ENCODE measurements around the gene RPGR. TPM values are rescaled to one million over a fixed set of nuclear protein-coding genes. Genes with fewer than 3 reads are reported as not detected.

RPGR gene
- total RNA-seq, 2 experiments from 2014 or later: 12.4 to 18.2 TPM

- H3K4me2 ChIP-seq (ENCODE audit: low read length): no peak overlapping the region
- no peaks in the 10 kb centered on the region for H4K20me1 ChIP-seq (ENCODE audit: insufficient read depth, low read length)
- no peak overlapping the region for H3K27ac ChIP-seq (ENCODE audit: low read depth, low read length, poor library complexity, severe bottlenecking)
- H3K4me1 ChIP-seq (ENCODE audit: insufficient read depth, low read length, poor library complexity, severe bottlenecking): no peaks in the 10 kb centered on the region
- no peaks in the 10 kb centered on the region for H3K9me2 ChIP-seq (ENCODE audit: insufficient read depth, low read length)
- H3K4me3 ChIP-seq (ENCODE audit: low read depth, low read length, poor library complexity, severe bottlenecking): no peak overlapping the region
- no peaks in the 10 kb centered on the region for H3K79me2 ChIP-seq (ENCODE audit: insufficient read depth, low read depth, low read length)
- no TSS peak for BruUV-seq (replicated peaks)
- intact Hi-C loops (cut with micrococcal nuclease; ENCODE audit: unreplicated experiment): no loop called here
- no peak overlapping the region for H2AFZ ChIP-seq (ENCODE audit: low read length)
- peaks cover 4% of the 10 kb centered on the region for H3K36me3 ChIP-seq (ENCODE audit: insufficient read depth, low read length)
- H3K9me3 ChIP-seq (ENCODE audit: low read length): no peaks in the 10 kb centered on the region
- CTCF ChIA-PET (ENCODE audit: unreplicated experiment): interaction anchor here (0.6 kb wide), 1 partner anchor 9 kb away, joined by 3 read pairs; no protein-coding TSS in a partner anchor
- POLR2A ChIA-PET: interaction anchor here (0.6 to 0.8 kb wide), 3 partner anchors 17 to 419 kb away, joined by 3 to 4 read pairs (median 3); no protein-coding TSS in a partner anchor
- no peak for DNase-seq (ENCODE audit: low spot score)
- no peak for TF ChIP-seq CTCF (conservative IDR thresholded peaks at IDR 0.05; ENCODE audit: low read length)
- no peak for TF ChIP-seq EZH2phosphoT487 (IDR thresholded peaks at IDR 0.05; ENCODE audit: borderline replicate concordance, low read depth, low read length)
Observed at GRCh38 chrX:38287674-38288073, 39.6 kb downstream of the RPGR start.

GRCh38 chrX:38285649-38286048 lies 41.7 kb downstream of the RPGR start:
- H4K20me1 ChIP-seq (ENCODE audit: insufficient read depth, low read length): no peaks in the 10 kb centered on the region
- ChIA-PET POLR2A (no interaction called here), CTCF (ENCODE audit: unreplicated experiment) (no interaction called here)
- BruUV-seq (replicated peaks): no TSS peak
- no peaks in the 10 kb centered on the region for H3K9me2 ChIP-seq (ENCODE audit: insufficient read depth, low read length)
- 0 out of 2 replicates have a peak, but pooled peaks cover 4% of the 10 kb centered on the region for H3K36me3 ChIP-seq (ENCODE audit: insufficient read depth, low read length)
- H3K27ac ChIP-seq (ENCODE audit: low read depth, low read length, poor library complexity, severe bottlenecking): no peak overlapping the region
- no peak overlapping the region for H2AFZ ChIP-seq (ENCODE audit: low read length)
- no peaks in the 10 kb centered on the region for H3K4me1 ChIP-seq (ENCODE audit: insufficient read depth, low read length, poor library complexity, severe bottlenecking)
- no peak overlapping the region for H3K4me3 ChIP-seq (ENCODE audit: low read depth, low read length, poor library complexity, severe bottlenecking)
- DNase-seq (ENCODE audit: low spot score): no peak
- no peak overlapping the region for H3K4me2 ChIP-seq (ENCODE audit: low read length)
- H3K79me2 ChIP-seq (ENCODE audit: insufficient read depth, low read depth, low read length): no peaks in the 10 kb centered on the region
- H3K9me3 ChIP-seq (ENCODE audit: low read length): no peaks in the 10 kb centered on the region
- intact Hi-C loops (cut with micrococcal nuclease; ENCODE audit: unreplicated experiment): no loop called here
- TF ChIP-seq CTCF (conservative IDR thresholded peaks at IDR 0.05; ENCODE audit: low read length) (no peak), EZH2phosphoT487 (IDR thresholded peaks at IDR 0.05; ENCODE audit: borderline replicate concordance, low read depth, low read length) (no peak)

- ChIA-PET POLR2A (no interaction called here), CTCF (ENCODE audit: unreplicated experiment) (interaction anchor here (0.7 kb wide), 1 partner anchor 90 kb away, joined by 6 read pairs; no protein-coding TSS in a partner anchor)
- Histone ChIP-seq H3K36me3 (ENCODE audit: insufficient read depth, low read length) (no peaks in the 10 kb centered on the region), H3K4me1 (ENCODE audit: insufficient read depth, low read length, poor library complexity, severe bottlenecking) (no peaks in the 10 kb centered on the region), H3K79me2 (ENCODE audit: insufficient read depth, low read depth, low read length) (no peaks in the 10 kb centered on the region), H3K9me2 (ENCODE audit: insufficient read depth, low read length) (no peaks in the 10 kb centered on the region), H2AFZ (ENCODE audit: low read length) (no peak overlapping the region), H3K9me3 (ENCODE audit: low read length) (no peaks in the 10 kb centered on the region), H3K4me3 (ENCODE audit: low read depth, low read length, poor library complexity, severe bottlenecking) (no peak overlapping the region), H3K4me2 (ENCODE audit: low read length) (no peak overlapping the region), H4K20me1 (ENCODE audit: insufficient read depth, low read length) (no peaks in the 10 kb centered on the region), H3K27ac (ENCODE audit: low read depth, low read length, poor library complexity, severe bottlenecking) (no peak overlapping the region)
- intact Hi-C loops (cut with micrococcal nuclease; ENCODE audit: unreplicated experiment): no loop called here
- DNase-seq (ENCODE audit: low spot score): peak; percentile 2
- TF ChIP-seq CTCF (conservative IDR thresholded peaks at IDR 0.05; ENCODE audit: low read length): peak; percentile 46; the same call in 1 of the 2 replicates
- no peak for TF ChIP-seq EZH2phosphoT487 (IDR thresholded peaks at IDR 0.05; ENCODE audit: borderline replicate concordance, low read depth, low read length)
- BruUV-seq (replicated peaks): no TSS peak
Observed at GRCh38 chrX:38282049-38282448, 45.3 kb downstream of the RPGR start.
